Mucosa of descending colon (tissue), 3 donors: ENCODE results near the gene DPY19L1. TPM values are rescaled to one million over a fixed set of nuclear protein-coding genes. Genes with fewer than 3 reads are reported as not detected.
"Not testable (repeated sequence)": the region's sequence is repeated elsewhere in the genome, so short reads cannot be mapped to it uniquely, and the experiment has no call there.

Experiments used
- ATAC-seq: fragments of 200-7000 bp; cut with Tn5 transposase; one replicate; pipeline ENCODE4 v1.9.1; 2020; ENCODE audit warnings: mild to moderate bottlenecking, moderate library complexity
- DNase-seq, 3 donors: peaks; one replicate each; pipeline ENCODE4 v3.0.0-alpha.2; 2020
- H3K36me3 ChIP-seq: fragments of 200-600 bp; one replicate; pipeline ENCODE4 v1.8.0; 2021; ENCODE audit warnings: low read depth, mild to moderate bottlenecking
- H3K4me1 ChIP-seq: fragments of 200-600 bp; one replicate; pipeline ENCODE4 v1.8.0; 2021; ENCODE audit warnings: low read depth, mild to moderate bottlenecking
- H3K4me3 ChIP-seq: fragments of 200-600 bp; one replicate; pipeline ENCODE4 v1.8.0; 2021; ENCODE audit warnings: mild to moderate bottlenecking
- H3K9me3 ChIP-seq: fragments of 200-600 bp; one replicate; pipeline ENCODE4 v1.8.0; 2021; ENCODE audit warnings: mild to moderate bottlenecking
- intact Hi-C, 2 donors: fragments of 100-400 bp; cut with DNase I in 1 of 2; cut with micrococcal nuclease in 1 of 2; formaldehyde crosslinking; loops; one replicate each; pipeline versions ENCODE4 v1.11.0 to v1.11.1; 2022; cut with DNase I, micrococcal nuclease
- total RNA-seq, 3 donors: library from RNA; stranded (reverse); fragmentation: NEBNext Ultra II Directional in 2 of 3; extraction: Animal tissue kit (Norgen Biotek cat#: 25700) in 2 of 3; gene quantifications; one replicate each; pipeline versions ENCODE4 v1.2.1 to v1.2.4, GENCODE V29; 2021 to 2023
- TF ChIP-seq, protein P1 (sequence below): fragments of 200-600 bp; IDR thresholded peaks from one replicate; pipeline ENCODE4 v1.8.0; 2022; ENCODE audit warnings: antibody characterized with exemption, mild to moderate bottlenecking
- donor health status: DM: no; HTN: no; CAD: no; lungs with moderate emphysema.
- donor health status: DM: no; HTN: no; CAD: no.
- donor health status: DM: no; HTN: yes; CAD: no.

The DPY19L1 gene
- total RNA-seq, 3 donors from 2014 or later: 18.6 to 27.1 (median 20.8) TPM

DNA sequence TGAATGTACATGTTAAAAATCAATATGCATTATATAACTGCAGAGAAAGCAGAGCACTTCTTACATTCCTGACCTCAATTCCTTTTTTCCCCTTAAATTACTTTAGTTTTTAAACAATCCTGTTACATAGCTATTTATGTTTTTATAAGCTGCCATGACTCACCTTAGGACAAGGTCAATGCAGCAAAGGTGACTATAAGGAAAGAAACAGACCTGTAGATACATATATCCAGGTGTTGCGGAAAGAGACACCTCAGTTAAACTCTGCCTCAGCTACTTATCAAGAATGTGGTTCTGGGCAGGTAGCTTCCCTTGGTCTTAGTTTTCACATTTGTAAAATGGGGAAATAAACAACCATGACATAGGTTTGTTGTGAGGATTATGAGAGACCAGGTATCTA, 105.5 kb downstream of the DPY19L1 start:
- TF ChIP-seq, protein P1, sequence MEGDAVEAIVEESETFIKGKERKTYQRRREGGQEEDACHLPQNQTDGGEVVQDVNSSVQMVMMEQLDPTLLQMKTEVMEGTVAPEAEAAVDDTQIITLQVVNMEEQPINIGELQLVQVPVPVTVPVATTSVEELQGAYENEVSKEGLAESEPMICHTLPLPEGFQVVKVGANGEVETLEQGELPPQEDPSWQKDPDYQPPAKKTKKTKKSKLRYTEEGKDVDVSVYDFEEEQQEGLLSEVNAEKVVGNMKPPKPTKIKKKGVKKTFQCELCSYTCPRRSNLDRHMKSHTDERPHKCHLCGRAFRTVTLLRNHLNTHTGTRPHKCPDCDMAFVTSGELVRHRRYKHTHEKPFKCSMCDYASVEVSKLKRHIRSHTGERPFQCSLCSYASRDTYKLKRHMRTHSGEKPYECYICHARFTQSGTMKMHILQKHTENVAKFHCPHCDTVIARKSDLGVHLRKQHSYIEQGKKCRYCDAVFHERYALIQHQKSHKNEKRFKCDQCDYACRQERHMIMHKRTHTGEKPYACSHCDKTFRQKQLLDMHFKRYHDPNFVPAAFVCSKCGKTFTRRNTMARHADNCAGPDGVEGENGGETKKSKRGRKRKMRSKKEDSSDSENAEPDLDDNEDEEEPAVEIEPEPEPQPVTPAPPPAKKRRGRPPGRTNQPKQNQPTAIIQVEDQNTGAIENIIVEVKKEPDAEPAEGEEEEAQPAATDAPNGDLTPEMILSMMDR: no peak
- Histone ChIP-seq H3K36me3 (no peaks in the 10 kb centered on the region), H3K4me1 (no peaks in the 10 kb centered on the region), H3K9me3 (no peaks in the 10 kb centered on the region), H3K4me3 (no peak overlapping the region)
- intact Hi-C loops: no loop called here
- DNase-seq (no peak), ATAC-seq (peak; percentile 65)

- ATAC-seq: not testable (repeated sequence)
Observed at GRCh38 chr7:34929783-34930182, 107.5 kb downstream of the DPY19L1 start.

DNA sequence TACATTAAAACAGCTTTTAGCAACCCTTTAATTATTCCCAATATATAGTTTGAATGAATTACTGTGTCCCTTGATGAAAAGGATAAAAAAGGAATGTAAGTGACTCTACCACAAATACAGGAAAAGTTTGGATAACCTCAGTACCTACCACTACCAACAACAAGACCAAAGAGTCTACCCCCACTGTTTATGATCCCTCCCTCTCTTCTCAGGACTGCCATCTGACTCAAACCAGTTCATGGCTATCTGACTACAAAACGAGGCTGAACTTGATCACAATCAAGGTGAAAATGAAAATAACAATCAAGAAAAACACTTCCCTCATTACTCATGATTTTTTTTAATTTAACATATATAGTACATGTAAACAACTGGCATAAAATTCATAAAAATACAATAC, 108.7 kb downstream of the DPY19L1 start:
- DNase-seq (no peak), ATAC-seq (no peak)

More at GRCh38 chr7:34929783-34930182, 107.5 kb downstream of the DPY19L1 start:
- H3K4me3 ChIP-seq, H3K36me3 ChIP-seq, H3K9me3 ChIP-seq, intact Hi-C loops, H3K4me1 ChIP-seq, DNase-seq: not testable (repeated sequence)

DNA sequence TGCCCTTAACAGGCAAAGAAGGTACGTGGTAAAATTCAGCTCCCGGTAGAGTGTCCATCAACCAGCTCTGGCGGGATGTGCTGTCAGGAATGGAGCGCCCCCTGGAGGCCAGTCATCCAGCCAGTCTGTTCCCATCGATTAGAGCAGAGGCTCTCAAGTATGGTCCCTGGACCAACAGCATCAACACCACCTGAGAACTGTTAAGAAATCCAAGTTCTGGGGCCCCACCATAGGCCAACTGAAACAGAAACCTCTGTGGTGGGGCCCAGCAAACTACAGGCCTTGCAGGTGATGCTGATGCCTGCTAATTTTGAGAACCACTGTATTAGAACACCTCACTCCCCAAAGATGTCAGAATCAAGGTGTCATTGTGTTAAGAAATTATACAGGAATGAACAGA, 109.2 kb downstream of the DPY19L1 start:
- intact Hi-C loops: no loop called here
- no peak overlapping the region for H3K4me3 ChIP-seq
- no peaks in the 10 kb centered on the region for H3K9me3 ChIP-seq
- H3K36me3 ChIP-seq: no peaks in the 10 kb centered on the region
- peak in 2 of 3 donors; percentile 63 to 68 for DNase-seq
- no peaks in the 10 kb centered on the region for H3K4me1 ChIP-seq
- TF ChIP-seq, protein P1: peak; percentile 22
- ATAC-seq: peak; percentile 41

More for the DNA sequence above, 108.7 kb downstream of the DPY19L1 start:
- Histone ChIP-seq H3K4me3 (no peak overlapping the region), H3K9me3 (no peaks in the 10 kb centered on the region), H3K36me3 (no peaks in the 10 kb centered on the region), H3K4me1 (no peaks in the 10 kb centered on the region)
- intact Hi-C loops: no loop called here
- TF ChIP-seq, protein P1: no peak

- DNase-seq, ATAC-seq, H3K4me3 ChIP-seq, H3K9me3 ChIP-seq, H3K4me1 ChIP-seq, H3K36me3 ChIP-seq, intact Hi-C loops: not testable (repeated sequence)
Observed at GRCh38 chr7:34920470-34920869, 116.8 kb downstream of the DPY19L1 start.

DNA sequence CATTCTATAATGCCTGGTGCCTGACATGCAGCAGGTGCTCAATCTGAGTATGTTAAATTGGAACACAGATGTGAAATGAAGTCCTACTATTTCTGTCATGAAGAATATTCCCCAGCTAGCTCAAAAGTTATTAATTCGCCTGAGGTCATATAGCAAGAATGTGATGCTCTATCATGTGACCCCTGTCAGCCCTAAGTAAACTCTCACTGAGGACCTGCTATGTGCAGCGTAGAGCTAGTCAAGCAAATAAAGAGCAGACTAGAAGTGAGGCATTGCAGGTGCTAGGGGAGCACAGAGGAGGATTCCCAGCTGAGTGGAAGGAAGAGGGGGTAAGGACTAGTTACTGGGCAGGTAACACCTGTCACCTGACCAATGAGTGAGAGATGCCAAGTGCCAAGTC, 118.2 kb downstream of the DPY19L1 start:
- H3K4me3 ChIP-seq, DNase-seq, H3K36me3 ChIP-seq, H3K4me1 ChIP-seq, H3K9me3 ChIP-seq, intact Hi-C loops, ATAC-seq: not testable (repeated sequence)

DNA sequence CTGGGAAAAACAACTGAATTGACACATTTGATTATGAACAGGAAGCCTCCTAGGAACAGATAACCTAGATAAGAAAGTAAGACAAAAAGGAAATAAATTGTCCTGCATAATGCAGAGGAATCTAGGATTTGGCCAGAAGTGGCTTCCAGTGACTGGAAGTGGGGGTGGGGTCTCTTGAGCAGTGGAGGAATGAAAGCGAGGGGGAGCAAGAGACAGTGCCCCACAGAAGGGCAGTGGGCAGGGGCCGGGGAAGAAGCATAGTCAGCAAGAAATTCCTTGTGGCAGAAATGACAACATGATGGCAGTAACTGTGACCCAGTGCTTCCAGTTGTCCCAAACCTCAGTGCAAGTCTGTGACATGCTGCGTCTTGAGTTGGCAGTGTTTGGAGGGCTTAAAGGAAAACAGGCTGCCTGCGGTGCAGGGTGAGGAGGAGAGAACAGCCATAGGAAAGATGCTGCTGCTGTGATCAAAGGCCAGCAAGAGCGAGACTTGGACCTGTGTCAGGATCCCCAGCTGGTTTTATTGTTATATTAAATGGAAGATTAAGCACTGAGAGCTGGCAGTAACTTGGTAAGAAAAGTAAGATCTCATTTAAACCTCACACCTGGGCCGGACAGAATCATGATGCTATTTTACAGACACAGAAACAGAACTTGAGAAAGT, 119.0 kb downstream of the DPY19L1 start:
- ATAC-seq, DNase-seq, H3K4me3 ChIP-seq, H3K9me3 ChIP-seq, intact Hi-C loops, H3K4me1 ChIP-seq, H3K36me3 ChIP-seq: not testable (repeated sequence)

DNA sequence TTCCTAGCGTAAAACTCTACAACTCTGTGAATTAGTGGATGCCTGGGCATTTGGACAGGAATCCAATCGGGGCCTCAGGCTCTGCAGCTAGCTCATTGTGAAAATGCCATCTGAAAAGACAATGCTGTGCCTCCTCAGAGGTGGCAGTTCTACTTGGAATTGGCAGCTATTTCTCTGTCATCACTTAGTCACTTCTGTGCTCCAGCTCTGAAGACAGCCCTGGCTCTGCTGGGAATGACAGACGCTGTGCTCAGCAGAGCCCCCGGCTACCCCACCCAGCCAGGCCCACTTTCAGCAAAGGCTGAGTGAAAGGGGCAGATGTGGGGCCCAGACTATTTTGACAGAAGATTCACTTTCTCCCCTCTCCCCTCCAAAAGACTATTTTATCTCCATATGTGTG, 119.8 kb downstream of the DPY19L1 start:
- intact Hi-C loops, ATAC-seq: not testable (repeated sequence)

More for the DNA sequence above, 119.8 kb downstream of the DPY19L1 start:
- not testable (repeated sequence) for H3K4me3 ChIP-seq, H3K9me3 ChIP-seq, H3K36me3 ChIP-seq, DNase-seq, H3K4me1 ChIP-seq
